ENCODE measurements around the gene CCDC178.
"Not testable (repeated sequence)": the region's sequence is repeated elsewhere in the genome, so short reads cannot be mapped to it uniquely, and the experiment has no call there.

The CCDC178 gene

DNA sequence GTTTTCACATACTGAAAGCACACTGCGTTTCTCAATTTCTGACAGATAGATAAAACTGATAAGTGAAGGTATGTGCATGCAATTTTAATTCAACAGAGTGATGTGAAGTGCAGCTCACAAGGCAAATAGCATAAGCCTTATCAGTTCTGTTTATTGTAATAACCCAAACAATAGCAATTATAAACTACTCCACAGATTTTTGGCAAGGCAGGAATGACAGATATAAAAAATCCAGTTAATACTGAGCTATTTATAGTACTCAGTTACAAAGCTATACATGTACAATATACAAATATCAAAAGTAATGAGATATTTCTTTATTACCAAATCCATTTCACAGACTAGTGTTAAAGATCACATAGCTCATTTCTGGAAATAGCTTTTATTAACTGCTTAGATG, 456.8 kb downstream of the CCDC178 start:
- H3K27me3 ChIP-seq (ENCODE audit: low read depth, low read length), result no peaks in the 10 kb centered on the region
- H3K4me3 ChIP-seq (ENCODE audit: low read depth in 1 of 2, low read length in 2 of 2), result no peak overlapping the region
- no peaks in the 10 kb centered on the region for H3K4me1 ChIP-seq (ENCODE audit: control insufficient read depth in 1 of 2, insufficient read depth in 2 of 2, low read length in 2 of 2)
- no peaks in the 10 kb centered on the region for H3K9me3 ChIP-seq (ENCODE audit: control insufficient read depth in 1 of 2, low read length in 2 of 2)
- H3K36me3 ChIP-seq (ENCODE audit: control insufficient read depth in 1 of 2, insufficient read depth in 2 of 2, low read length in 2 of 2), result no peaks in the 10 kb centered on the region
- H3K27ac ChIP-seq (ENCODE audit: low read length), result no peak overlapping the region

DNA sequence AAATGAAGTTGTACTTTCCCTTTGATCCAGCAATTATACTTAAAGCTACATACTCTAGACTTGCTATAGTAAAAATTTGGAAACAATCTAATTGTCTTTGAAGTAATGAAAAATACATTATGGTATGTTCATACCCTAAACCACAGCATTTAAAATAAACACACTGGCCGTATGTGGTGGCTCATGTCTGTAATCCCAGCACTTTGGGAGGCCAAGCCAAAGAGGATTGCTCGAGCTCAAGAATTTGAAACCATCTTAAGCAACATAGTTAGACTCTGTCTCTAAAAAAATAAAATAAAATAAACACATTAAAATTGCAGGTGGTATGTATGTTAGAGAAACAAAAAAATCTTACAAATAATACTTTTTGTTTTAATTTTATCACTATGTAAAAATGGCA, 459.6 kb downstream of the CCDC178 start:
- Histone ChIP-seq H3K9me3 (ENCODE audit: control insufficient read depth in 1 of 2, low read length in 2 of 2) (no peaks in the 10 kb centered on the region), H3K27me3 (ENCODE audit: low read depth, low read length) (no peaks in the 10 kb centered on the region), H3K36me3 (ENCODE audit: control insufficient read depth in 1 of 2, insufficient read depth in 2 of 2, low read length in 2 of 2) (no peaks in the 10 kb centered on the region), H3K4me3 (ENCODE audit: low read depth in 1 of 2, low read length in 2 of 2) (no peak overlapping the region), H3K4me1 (ENCODE audit: control insufficient read depth in 1 of 2, insufficient read depth in 2 of 2, low read length in 2 of 2) (no peaks in the 10 kb centered on the region), H3K27ac (ENCODE audit: low read length) (no peak overlapping the region)

DNA sequence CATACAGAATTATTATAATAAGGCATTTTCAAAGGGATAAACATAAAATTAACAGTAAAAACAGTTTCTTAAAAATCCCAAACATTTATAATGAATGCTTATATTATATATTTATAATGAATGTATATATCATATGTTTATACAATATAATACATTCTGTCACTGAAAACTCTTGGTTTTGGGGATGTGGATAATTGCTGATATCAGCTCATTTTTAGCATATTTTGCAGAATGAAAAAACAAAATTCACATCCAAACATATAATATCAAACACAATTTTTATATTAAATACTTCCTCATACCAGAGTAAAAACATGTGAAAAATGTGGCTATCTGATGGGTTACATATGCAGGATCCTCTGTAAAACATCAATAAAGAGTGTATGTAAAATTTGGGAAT, 465.0 kb downstream of the CCDC178 start:
- no peaks in the 10 kb centered on the region for H3K4me1 ChIP-seq (ENCODE audit: control insufficient read depth in 1 of 2, insufficient read depth in 2 of 2, low read length in 2 of 2)
- H3K36me3 ChIP-seq (ENCODE audit: control insufficient read depth in 1 of 2, insufficient read depth in 2 of 2, low read length in 2 of 2), result no peaks in the 10 kb centered on the region
- H3K27ac ChIP-seq (ENCODE audit: low read length), result no peak overlapping the region
- no peak overlapping the region for H3K4me3 ChIP-seq (ENCODE audit: low read depth in 1 of 2, low read length in 2 of 2)
- H3K9me3 ChIP-seq (ENCODE audit: control insufficient read depth in 1 of 2, low read length in 2 of 2), result no peaks in the 10 kb centered on the region
- no peaks in the 10 kb centered on the region for H3K27me3 ChIP-seq (ENCODE audit: low read depth, low read length)

DNA sequence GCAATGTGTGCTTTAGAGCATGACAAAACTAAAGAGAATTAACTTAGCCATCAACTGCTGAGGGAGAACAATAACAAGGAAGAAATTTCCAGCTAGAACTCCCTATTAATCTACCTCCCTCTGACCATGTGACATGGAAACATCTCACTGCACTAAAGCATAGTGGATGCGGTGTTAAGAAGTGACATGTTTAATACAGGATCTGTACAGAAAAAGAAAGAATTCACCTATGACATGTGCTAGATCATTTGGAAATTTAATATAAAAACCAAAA, 465.4 kb downstream of the CCDC178 start:
- H3K4me1 ChIP-seq (ENCODE audit: control insufficient read depth in 1 of 2, insufficient read depth in 2 of 2, low read length in 2 of 2), result no peaks in the 10 kb centered on the region
- H3K36me3 ChIP-seq (ENCODE audit: control insufficient read depth in 1 of 2, insufficient read depth in 2 of 2, low read length in 2 of 2), result no peaks in the 10 kb centered on the region
- H3K9me3 ChIP-seq (ENCODE audit: control insufficient read depth in 1 of 2, low read length in 2 of 2), result no peaks in the 10 kb centered on the region
- no peaks in the 10 kb centered on the region for H3K27me3 ChIP-seq (ENCODE audit: low read depth, low read length)
- no peak overlapping the region for H3K4me3 ChIP-seq (ENCODE audit: low read depth in 1 of 2, low read length in 2 of 2)
- H3K27ac ChIP-seq (ENCODE audit: low read length), result no peak overlapping the region

DNA sequence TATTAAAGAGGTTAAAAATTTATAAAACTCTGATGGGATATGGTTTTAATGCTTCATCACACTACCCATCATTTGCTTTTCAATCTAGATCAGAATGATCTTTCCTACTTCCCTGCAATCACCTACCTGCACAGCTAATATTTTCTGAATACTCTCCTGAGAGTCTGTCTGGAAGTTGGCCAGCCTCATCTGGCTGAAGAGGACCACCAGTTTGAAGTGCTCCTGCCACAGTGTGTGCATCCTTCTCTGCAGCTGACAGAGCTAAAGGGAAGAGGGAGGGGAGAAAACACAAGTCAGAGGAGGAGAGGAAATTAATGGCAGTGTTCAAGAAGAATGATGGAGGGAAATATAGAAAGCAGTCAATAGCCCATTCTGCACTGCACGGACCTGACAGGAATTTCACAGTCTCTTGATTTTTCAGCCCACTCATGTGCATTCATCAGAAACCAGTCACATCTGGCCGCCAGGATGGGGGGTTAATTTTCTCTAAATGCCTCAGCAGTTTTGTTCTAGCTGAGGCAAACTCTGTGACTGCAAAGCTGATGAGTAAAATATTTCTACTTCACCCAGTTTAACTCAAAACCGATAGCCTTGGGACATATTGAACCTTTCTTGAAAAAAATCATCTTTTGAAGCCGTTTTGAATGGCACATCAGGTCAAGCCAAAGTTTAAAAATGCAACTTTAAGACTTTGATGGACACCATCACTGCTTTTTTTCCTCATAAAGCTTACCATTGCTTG, 465.9 kb downstream of the CCDC178 start:
- Histone ChIP-seq H3K9me3 (ENCODE audit: control insufficient read depth in 1 of 2, low read length in 2 of 2) (no peaks in the 10 kb centered on the region), H3K27me3 (ENCODE audit: low read depth, low read length) (no peaks in the 10 kb centered on the region), H3K4me3 (ENCODE audit: low read depth in 1 of 2, low read length in 2 of 2) (no peak overlapping the region), H3K27ac (ENCODE audit: low read length) (no peak overlapping the region), H3K36me3 (ENCODE audit: control insufficient read depth in 1 of 2, insufficient read depth in 2 of 2, low read length in 2 of 2) (no peaks in the 10 kb centered on the region), H3K4me1 (ENCODE audit: control insufficient read depth in 1 of 2, insufficient read depth in 2 of 2, low read length in 2 of 2) (no peaks in the 10 kb centered on the region)

DNA sequence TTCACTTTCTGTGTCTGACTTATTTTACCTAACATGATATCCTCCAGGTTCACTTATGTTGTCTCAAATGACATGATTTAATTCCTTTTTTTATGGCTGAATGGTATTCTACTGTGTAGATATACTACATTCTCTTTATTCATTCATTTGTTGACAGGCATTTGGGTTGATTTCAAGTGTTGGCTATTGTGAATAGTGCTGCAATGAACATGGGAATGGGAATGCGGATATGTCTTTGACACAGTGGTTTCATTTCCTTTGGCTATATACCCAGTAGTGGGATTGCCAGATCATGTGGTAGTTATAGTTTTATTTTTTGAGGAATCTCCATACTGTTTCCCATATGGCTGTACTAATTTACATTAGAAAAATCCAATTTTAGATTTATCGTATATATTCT, 472.3 kb downstream of the CCDC178 start:
- no peak overlapping the region for H3K27ac ChIP-seq (ENCODE audit: low read length)
- no peaks in the 10 kb centered on the region for H3K4me1 ChIP-seq (ENCODE audit: control insufficient read depth in 1 of 2, insufficient read depth in 2 of 2, low read length in 2 of 2)
- H3K9me3 ChIP-seq (ENCODE audit: control insufficient read depth in 1 of 2, low read length in 2 of 2), result no peaks in the 10 kb centered on the region
- H3K36me3 ChIP-seq (ENCODE audit: control insufficient read depth in 1 of 2, insufficient read depth in 2 of 2, low read length in 2 of 2), result no peaks in the 10 kb centered on the region
- H3K27me3 ChIP-seq (ENCODE audit: low read depth, low read length), result no peaks in the 10 kb centered on the region
- no peak overlapping the region for H3K4me3 ChIP-seq (ENCODE audit: low read depth in 1 of 2, low read length in 2 of 2)

DNA sequence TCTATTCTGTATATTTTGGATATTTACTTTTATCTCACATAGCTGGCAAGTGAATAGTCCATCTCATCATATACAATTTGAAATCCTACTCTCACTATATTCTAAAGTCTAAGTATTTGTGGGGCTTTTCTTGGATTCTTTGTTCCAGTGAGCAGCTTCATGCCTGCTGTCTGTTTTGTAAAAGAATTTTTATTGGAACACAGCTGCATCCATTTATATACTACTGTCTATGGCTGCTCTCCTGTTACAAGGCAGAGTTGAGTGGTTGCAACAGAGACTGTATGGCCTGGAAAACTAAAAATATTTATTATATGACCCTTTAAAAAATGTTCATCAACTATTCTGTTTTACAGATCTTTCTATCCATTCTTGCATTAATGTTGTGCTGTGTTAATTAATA, 474.4 kb downstream of the CCDC178 start:
- H3K36me3 ChIP-seq (ENCODE audit: control insufficient read depth in 1 of 2, insufficient read depth in 2 of 2, low read length in 2 of 2), result no peaks in the 10 kb centered on the region
- H3K27ac ChIP-seq (ENCODE audit: low read length), result no peak overlapping the region
- H3K4me3 ChIP-seq (ENCODE audit: low read depth in 1 of 2, low read length in 2 of 2), result no peak overlapping the region
- no peaks in the 10 kb centered on the region for H3K27me3 ChIP-seq (ENCODE audit: low read depth, low read length)
- no peaks in the 10 kb centered on the region for H3K9me3 ChIP-seq (ENCODE audit: control insufficient read depth in 1 of 2, low read length in 2 of 2)
- H3K4me1 ChIP-seq (ENCODE audit: control insufficient read depth in 1 of 2, insufficient read depth in 2 of 2, low read length in 2 of 2), result no peaks in the 10 kb centered on the region

DNA sequence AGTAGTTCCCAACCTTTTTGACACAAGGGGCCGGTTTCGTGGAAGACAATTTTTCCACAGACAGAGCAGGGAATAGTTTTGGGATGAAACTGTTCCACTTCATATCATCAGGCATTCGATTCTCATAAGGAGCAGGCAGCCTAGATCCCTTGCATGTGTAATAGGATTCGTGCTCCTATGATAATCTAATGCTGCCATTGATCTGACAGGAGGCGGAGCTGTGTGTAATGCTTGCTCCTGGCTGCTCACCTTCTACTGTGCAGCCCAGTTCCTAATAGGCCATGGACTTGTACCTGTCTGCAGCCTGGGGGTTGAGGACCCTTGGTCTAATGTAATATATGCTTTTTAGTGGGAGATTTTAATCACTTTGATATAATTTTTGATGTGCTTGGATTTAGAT, 479.0 kb downstream of the CCDC178 start:
- H3K4me3 ChIP-seq (ENCODE audit: low read depth in 1 of 2, low read length in 2 of 2), result no peak overlapping the region
- H3K27ac ChIP-seq (ENCODE audit: low read length), result no peak overlapping the region
- no peaks in the 10 kb centered on the region for H3K4me1 ChIP-seq (ENCODE audit: control insufficient read depth in 1 of 2, insufficient read depth in 2 of 2, low read length in 2 of 2)
- no peaks in the 10 kb centered on the region for H3K27me3 ChIP-seq (ENCODE audit: low read depth, low read length)
- no peaks in the 10 kb centered on the region for H3K36me3 ChIP-seq (ENCODE audit: control insufficient read depth in 1 of 2, insufficient read depth in 2 of 2, low read length in 2 of 2)
- no peaks in the 10 kb centered on the region for H3K9me3 ChIP-seq (ENCODE audit: control insufficient read depth in 1 of 2, low read length in 2 of 2)

DNA sequence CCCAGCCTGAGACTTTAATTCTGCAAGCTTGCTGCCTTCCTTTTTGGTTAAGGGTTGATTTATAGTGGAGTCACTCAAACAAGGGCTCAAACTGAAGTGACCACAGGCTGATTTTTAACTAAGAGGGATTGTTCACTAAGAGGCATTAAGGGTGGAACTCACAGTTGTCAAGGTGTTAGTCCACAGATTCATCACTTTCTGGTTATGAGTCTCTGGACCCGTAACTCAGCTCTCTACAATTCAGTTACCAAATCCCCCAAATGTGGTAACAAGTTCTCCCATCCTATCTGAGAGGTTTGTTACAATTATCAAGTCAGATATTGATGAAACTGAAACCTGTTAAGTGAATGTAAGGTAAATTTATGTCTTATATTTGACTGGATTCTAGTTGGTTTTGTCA, 481.8 kb downstream of the CCDC178 start:
- Histone ChIP-seq H3K4me1 (ENCODE audit: control insufficient read depth in 1 of 2, insufficient read depth in 2 of 2, low read length in 2 of 2) (peaks cover 0 to 4% of the 10 kb centered on the region in 2 donors), H3K9me3 (ENCODE audit: control insufficient read depth in 1 of 2, low read length in 2 of 2) (no peaks in the 10 kb centered on the region), H3K27me3 (ENCODE audit: low read depth, low read length) (no peaks in the 10 kb centered on the region), H3K27ac (ENCODE audit: low read length) (no peak overlapping the region), H3K36me3 (ENCODE audit: control insufficient read depth in 1 of 2, insufficient read depth in 2 of 2, low read length in 2 of 2) (no peaks in the 10 kb centered on the region), H3K4me3 (ENCODE audit: low read depth in 1 of 2, low read length in 2 of 2) (no peak overlapping the region)

DNA sequence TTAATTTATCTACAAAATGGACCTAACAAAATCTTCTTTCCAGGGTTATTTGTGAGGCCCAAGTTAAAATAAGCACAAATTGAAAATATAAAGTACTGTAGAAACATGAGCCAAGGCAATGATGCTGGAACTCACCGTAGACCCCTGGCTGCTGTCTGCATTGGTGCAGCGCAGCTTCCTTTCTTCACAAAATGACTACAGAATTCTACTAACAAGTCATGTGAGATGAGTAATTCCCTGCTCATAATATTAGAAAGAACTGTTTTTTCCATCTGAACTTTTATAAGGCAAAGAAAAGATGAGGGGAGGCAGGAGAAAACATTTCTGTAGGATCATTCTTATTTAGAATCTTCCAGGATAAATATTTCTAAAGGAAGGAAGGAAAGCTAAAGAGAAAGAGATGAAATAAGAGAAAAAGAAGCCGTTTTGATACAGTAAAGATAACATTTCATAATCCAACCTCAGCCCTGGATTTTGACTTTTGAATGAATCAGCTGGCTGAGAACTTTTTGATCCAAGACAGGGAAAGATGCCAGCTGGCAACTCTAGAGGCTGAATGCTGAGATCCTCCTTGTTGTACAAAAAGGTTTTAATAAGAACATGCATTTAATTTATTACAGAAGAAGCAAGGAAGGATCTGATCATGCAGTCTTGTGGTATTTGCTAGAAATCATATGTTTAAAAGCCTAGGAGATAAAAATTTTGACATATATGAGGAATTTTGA, 483.8 kb downstream of the CCDC178 start:
- no peaks in the 10 kb centered on the region for H3K9me3 ChIP-seq (ENCODE audit: control insufficient read depth in 1 of 2, low read length in 2 of 2)
- no peaks in the 10 kb centered on the region for H3K36me3 ChIP-seq (ENCODE audit: control insufficient read depth in 1 of 2, insufficient read depth in 2 of 2, low read length in 2 of 2)
- H3K27me3 ChIP-seq (ENCODE audit: low read depth, low read length), result no peaks in the 10 kb centered on the region
- no peak overlapping the region for H3K4me3 ChIP-seq (ENCODE audit: low read depth in 1 of 2, low read length in 2 of 2)
- H3K27ac ChIP-seq (ENCODE audit: low read length), result no peak overlapping the region
- H3K4me1 ChIP-seq (ENCODE audit: control insufficient read depth in 1 of 2, insufficient read depth in 2 of 2, low read length in 2 of 2), result peaks cover 0 to 4% of the 10 kb centered on the region in 2 donors

DNA sequence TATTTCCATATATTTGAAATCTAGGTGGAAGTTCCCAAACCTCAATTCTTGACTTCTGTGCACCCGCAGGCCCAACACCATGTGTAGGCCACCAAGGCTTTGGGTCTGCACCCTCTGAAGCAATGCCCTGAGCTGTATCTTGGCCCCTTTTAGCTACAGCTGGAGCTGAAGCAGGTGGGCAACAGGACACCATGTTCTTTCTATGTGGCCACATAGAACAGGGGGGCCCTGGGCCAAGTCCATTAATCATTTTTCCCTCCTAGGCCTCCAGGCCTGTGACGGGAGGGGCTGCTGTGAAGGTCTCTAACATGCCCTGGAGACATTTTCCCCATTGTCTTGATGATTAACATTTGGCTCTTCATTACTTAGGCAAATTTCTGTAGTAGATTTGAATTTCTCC, 488.2 kb downstream of the CCDC178 start:
- not testable (repeated sequence) for H3K36me3 ChIP-seq (ENCODE audit: control insufficient read depth in 1 of 2, insufficient read depth in 2 of 2, low read length in 2 of 2); H3K27me3 ChIP-seq (ENCODE audit: low read depth, low read length); H3K9me3 ChIP-seq (ENCODE audit: control insufficient read depth in 1 of 2, low read length in 2 of 2); H3K27ac ChIP-seq (ENCODE audit: low read length); H3K4me1 ChIP-seq (ENCODE audit: control insufficient read depth in 1 of 2, insufficient read depth in 2 of 2, low read length in 2 of 2); H3K4me3 ChIP-seq (ENCODE audit: low read depth in 1 of 2, low read length in 2 of 2)

DNA sequence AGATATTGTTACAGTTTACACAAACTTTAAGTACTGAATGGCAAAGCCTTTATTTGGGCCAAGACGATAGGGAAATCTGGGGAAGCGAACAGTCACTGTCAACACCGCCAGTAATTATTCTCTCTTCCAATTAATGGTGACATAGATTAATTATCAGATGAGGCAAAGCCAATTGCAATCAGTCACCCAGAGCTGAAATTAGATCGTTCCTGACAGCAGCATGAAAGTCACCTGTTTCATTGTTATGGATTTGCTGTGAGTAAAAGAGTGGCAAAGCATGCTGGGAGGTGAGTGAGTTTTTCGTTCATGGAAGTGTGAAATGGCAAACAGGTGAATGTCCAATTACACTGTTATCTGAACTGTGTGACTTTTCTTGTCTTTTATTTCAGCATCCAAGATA, 502.9 kb downstream of the CCDC178 start:
- Histone ChIP-seq H3K27me3 (ENCODE audit: low read depth, low read length) (no peaks in the 10 kb centered on the region), H3K27ac (ENCODE audit: low read length) (no peak overlapping the region), H3K9me3 (ENCODE audit: control insufficient read depth in 1 of 2, low read length in 2 of 2) (no peaks in the 10 kb centered on the region), H3K4me1 (ENCODE audit: control insufficient read depth in 1 of 2, insufficient read depth in 2 of 2, low read length in 2 of 2) (no peaks in the 10 kb centered on the region), H3K4me3 (ENCODE audit: low read depth in 1 of 2, low read length in 2 of 2) (no peak overlapping the region), H3K36me3 (ENCODE audit: control insufficient read depth in 1 of 2, insufficient read depth in 2 of 2, low read length in 2 of 2) (no peaks in the 10 kb centered on the region)
